Suprapubic skin (tissue), 3 donors: Measurements from ENCODE around the gene CPNE5.

ENCODE experiments used
- POLR2A ChIP-seq, 2 donors: fragments of 450-650 bp; IDR thresholded peaks; one replicate each; pipeline ENCODE4 v1.6.1; 2017; ENCODE audit warnings: antibody characterized with exemption in 2 of 2, mild to moderate bottlenecking in 2 of 2, moderate library complexity in 2 of 2
- TF ChIP-seq, protein P1 (sequence below), 2 donors: fragments of 200-600 bp in 1 of 2; fragments of 450-650 bp in 1 of 2; sonication (generic) in 1 of 2; IDR thresholded peaks; one replicate each; pipeline ENCODE4 v1.5.1; 2016 to 2019; ENCODE audit warnings: antibody characterized with exemption in 2 of 2, mild to moderate bottlenecking in 1 of 2, moderate library complexity in 1 of 2

DNA sequence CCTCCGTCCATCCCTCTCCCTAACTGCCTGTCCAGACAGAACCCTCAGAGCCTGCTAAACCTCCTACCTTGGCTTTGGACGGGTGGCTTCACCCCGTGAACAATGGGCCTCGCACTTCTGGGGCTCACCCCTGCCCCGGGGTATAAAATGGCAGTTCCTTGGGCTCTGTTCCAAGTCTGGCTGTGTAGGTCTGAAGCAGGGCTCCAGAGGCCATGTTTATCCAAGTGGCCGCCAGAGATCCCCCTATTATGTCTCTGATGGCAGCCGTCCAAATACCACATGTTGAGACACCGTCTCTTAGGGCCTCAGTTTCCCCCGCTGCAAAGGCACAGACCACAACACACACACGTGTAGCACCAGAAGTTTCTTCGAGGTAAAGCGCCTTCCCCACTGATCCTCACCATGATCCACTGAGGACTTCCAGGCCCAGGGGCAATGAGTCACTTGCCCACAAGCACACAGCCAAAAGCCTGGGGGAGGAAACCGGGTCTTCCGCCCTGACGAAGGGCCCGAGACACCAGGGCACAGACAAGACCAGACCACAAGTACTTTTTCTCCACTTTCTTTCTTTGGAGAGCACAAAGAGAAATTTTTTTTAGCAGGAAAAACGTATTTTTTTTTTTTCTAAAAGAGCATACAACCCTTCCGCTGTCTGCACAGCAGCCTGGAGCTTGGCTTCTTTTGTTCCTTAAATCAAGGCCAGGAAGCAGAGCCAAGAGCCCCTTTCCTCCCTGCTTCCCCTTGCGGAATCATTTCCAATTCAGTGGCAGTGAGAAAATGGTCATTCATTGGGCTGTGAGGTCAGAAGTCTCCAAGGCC lies 11.8 kb downstream of the CPNE5 start:
- TF ChIP-seq, protein P1, sequence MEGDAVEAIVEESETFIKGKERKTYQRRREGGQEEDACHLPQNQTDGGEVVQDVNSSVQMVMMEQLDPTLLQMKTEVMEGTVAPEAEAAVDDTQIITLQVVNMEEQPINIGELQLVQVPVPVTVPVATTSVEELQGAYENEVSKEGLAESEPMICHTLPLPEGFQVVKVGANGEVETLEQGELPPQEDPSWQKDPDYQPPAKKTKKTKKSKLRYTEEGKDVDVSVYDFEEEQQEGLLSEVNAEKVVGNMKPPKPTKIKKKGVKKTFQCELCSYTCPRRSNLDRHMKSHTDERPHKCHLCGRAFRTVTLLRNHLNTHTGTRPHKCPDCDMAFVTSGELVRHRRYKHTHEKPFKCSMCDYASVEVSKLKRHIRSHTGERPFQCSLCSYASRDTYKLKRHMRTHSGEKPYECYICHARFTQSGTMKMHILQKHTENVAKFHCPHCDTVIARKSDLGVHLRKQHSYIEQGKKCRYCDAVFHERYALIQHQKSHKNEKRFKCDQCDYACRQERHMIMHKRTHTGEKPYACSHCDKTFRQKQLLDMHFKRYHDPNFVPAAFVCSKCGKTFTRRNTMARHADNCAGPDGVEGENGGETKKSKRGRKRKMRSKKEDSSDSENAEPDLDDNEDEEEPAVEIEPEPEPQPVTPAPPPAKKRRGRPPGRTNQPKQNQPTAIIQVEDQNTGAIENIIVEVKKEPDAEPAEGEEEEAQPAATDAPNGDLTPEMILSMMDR (IDR thresholded peaks at IDR 0.05): no peak
- TF ChIP-seq POLR2A (IDR thresholded peaks at IDR 0.05): no peak
